Endothelial cell of umbilical vein (primary cell): ENCODE results near the gene QARS1. TPM values are rescaled to one million over a fixed set of nuclear protein-coding genes. Genes with fewer than 3 reads are reported as not detected.

Source experiments
- BruUV-seq: library from RNA; stranded (reverse); fragments of 400-500 nt; replicated peaks from 2 replicates; lab custom pipeline; 2021; lab: Mats Ljungman, UMichigan
- CTCF ChIA-PET: fragments of 300-600, 350-600 bp; sonication (Branson Sonifier 250); formaldehyde crosslinking; loops from one replicate; lab custom pipeline; 2021; ENCODE audit warnings: antibody characterized with exemption, inconsistent platforms; lab: Charles Lee
- POLR2A ChIA-PET: fragments of 300-600, 350-600 bp; sonication (Branson Sonifier 250); formaldehyde crosslinking; loops from one replicate; lab custom pipeline; 2021; ENCODE audit warnings: antibody characterized with exemption, inconsistent platforms; lab: Charles Lee
- DNase-seq: peaks from one replicate; pipeline ENCODE4 v3.0.0-alpha.2; 2011; ENCODE audit warnings: low read depth, low spot score
- FAIRE-seq: peaks from 2 replicates; lab custom pipeline; 2011; peaks lifted over from hg19 to GRCh38; lab: Jason Lieb, UNC
- H2AFZ ChIP-seq: 2 replicates; pipeline ENCODE4 v1.6.0; 2012; ENCODE audit warnings: low read depth, low read length, control low read depth, inconsistent platforms
- H3K27ac ChIP-seq: 2 replicates; pipeline ENCODE4 v1.5.1; 2011; ENCODE audit warnings: low read depth, mild to moderate bottlenecking, control low read depth, low read length, moderate library complexity; ENCODE audit not compliant: insufficient read depth
- H3K27me3 ChIP-seq, 2 experiments: 2 replicates each; pipeline versions ENCODE4 v1.6.0 to v1.6.1; 2011; ENCODE audit warnings: low read length in 2 of 2, mixed read lengths in 1 of 2; ENCODE audit not compliant: control insufficient read depth in 2 of 2, insufficient read depth in 2 of 2
- H3K36me3 ChIP-seq, 2 experiments: 2 replicates in 1 of 2; 3 replicates in 1 of 2; pipeline ENCODE4 v1.5.1; 2011; ENCODE audit warnings: low read length in 2 of 2, mild to moderate bottlenecking in 1 of 2, moderate library complexity in 1 of 2; ENCODE audit not compliant: control insufficient read depth in 2 of 2, insufficient read depth in 2 of 2; ENCODE audit errors: extremely low read depth in 1 of 2
- H3K4me1 ChIP-seq: 3 replicates; pipeline ENCODE4 v1.5.1; 2011; ENCODE audit warnings: mild to moderate bottlenecking, low read length; ENCODE audit not compliant: control insufficient read depth, insufficient read depth; ENCODE audit errors: extremely low read depth
- H3K4me2 ChIP-seq: 2 replicates; pipeline ENCODE4 v1.6.1; 2011; ENCODE audit warnings: low read length, control low read depth, mixed read lengths; ENCODE audit not compliant: insufficient read depth
- H3K4me3 ChIP-seq, 3 experiments: fragments of 200-600 bp in 1 of 3; sonication (generic), shearing (Covaris generic) in 1 of 3; replicated peaks in 1 of 3; 2 replicates each; pipeline ENCODE4 v1.5.1; 2011 to 2016; ENCODE audit warnings: control low read depth in 3 of 3, low read length in 3 of 3, mild to moderate bottlenecking in 2 of 3, inconsistent platforms in 1 of 3, low read depth in 1 of 3, moderate library complexity in 1 of 3; ENCODE audit not compliant: insufficient read depth in 1 of 3
- H3K79me2 ChIP-seq: 2 replicates; pipeline ENCODE4 v1.6.0; 2012; ENCODE audit warnings: low read length, inconsistent platforms; ENCODE audit not compliant: control insufficient read depth, insufficient read depth
- H3K9ac ChIP-seq: replicated peaks from 2 replicates; pipeline ENCODE3; 2011; ENCODE audit warnings: low read length, control low read depth; ENCODE audit not compliant: insufficient read depth; ENCODE audit errors: extremely low read depth
- H3K9me1 ChIP-seq: replicated peaks from 3 replicates; pipeline ENCODE4 v1.6.0; 2011; ENCODE audit warnings: mild to moderate bottlenecking, low read length; ENCODE audit not compliant: control insufficient read depth, insufficient read depth; ENCODE audit errors: extremely low read depth
- H3K9me3 ChIP-seq: replicated peaks from 2 replicates; pipeline ENCODE4 v1.5.1; 2012; ENCODE audit warnings: low read length, inconsistent platforms; ENCODE audit not compliant: control insufficient read depth, insufficient read depth
- H4K20me1 ChIP-seq: replicated peaks from 2 replicates; pipeline ENCODE3; 2011; ENCODE audit warnings: mild to moderate bottlenecking, low read length; ENCODE audit not compliant: control insufficient read depth, insufficient read depth; ENCODE audit errors: extremely low read depth
- FOS ChIP-seq: IDR thresholded peaks from 2 replicates; pipeline ENCODE4 v1.6.1; 2011; ENCODE audit warnings: mild to moderate bottlenecking, low read length, moderate library complexity, borderline replicate concordance; ENCODE audit not compliant: insufficient read depth
- GATA2 ChIP-seq: IDR thresholded peaks from 2 replicates; pipeline ENCODE4 v1.7.0; 2011; ENCODE audit warnings: low read depth, mild to moderate bottlenecking, moderate library complexity, mixed read lengths, low read length; ENCODE audit not compliant: insufficient read length, insufficient read depth
- JUN ChIP-seq: IDR thresholded peaks from 2 replicates; pipeline ENCODE4 v1.6.1; 2011; ENCODE audit warnings: borderline replicate concordance, low read depth; ENCODE audit not compliant: insufficient read length, insufficient read depth
- MYC ChIP-seq: IDR thresholded peaks from one replicate; pipeline ENCODE4 v1.6.1; 2011; ENCODE audit warnings: mild to moderate bottlenecking, low read depth, low read length
- POLR2AphosphoS5 ChIP-seq: IDR thresholded peaks from 2 replicates; pipeline ENCODE4 v1.6.1; 2012; ENCODE audit warnings: low read depth, mild to moderate bottlenecking, control low read depth, low read length, moderate library complexity; ENCODE audit not compliant: insufficient read depth
- dilution Hi-C: fragments of 300-500 bp; cut with MboI; formaldehyde crosslinking; loops from one replicate; pipeline ENCODE4 v1.15.0; 2019; ENCODE audit warnings: low sequenced_read_pairs; ENCODE audit not compliant: extremely low pct_ligation_motif_present
- intact Hi-C: fragments of 100-400 bp; cut with micrococcal nuclease; formaldehyde crosslinking; loops from one replicate; pipeline ENCODE4 v1.10.0; 2022
- polyA plus RNA-seq, 4 experiments: library from polyadenylated mRNA; depleted of rRNA in 3 of 4; stranded (reverse) in 3 of 4; unstranded in 1 of 4; fragments of >200 nt; gene quantifications; 2 replicates each; pipeline versions ENCODE4 v1.2.1 to v1.2.3, GENCODE V29; 2011 to 2012; ENCODE audit warnings: missing spikeins in 1 of 4
- total RNA-seq: library from RNA; stranded (reverse); gene quantifications from 2 replicates; pipeline ENCODE4 v1.2.3, GENCODE V29; 2021
- TF ChIP-seq, protein P1 (sequence below): IDR thresholded peaks from 2 replicates; pipeline ENCODE4 v1.6.1; 2011; ENCODE audit not compliant: insufficient read depth, insufficient read length
- TF ChIP-seq, protein P2 (sequence below), 2 donors: IDR thresholded peaks; 1 replicate in 1 of 2; 2 replicates in 1 of 2; pipeline ENCODE4 v1.5.1; 2011; ENCODE audit warnings: low read length in 2 of 2, mild to moderate bottlenecking in 2 of 2, moderate library complexity in 2 of 2, control low read depth in 1 of 2, inconsistent platforms in 1 of 2, low read depth in 1 of 2; ENCODE audit not compliant: insufficient read depth in 1 of 2; ENCODE audit errors: extremely low read depth in 1 of 2

QARS1 gene
- total and polyA plus RNA-seq, 2 donors (not counting 3 experiments of a cell fraction or from before 2014, with no cell fraction given), result 285 to 477 TPM

- no peaks in the 10 kb centered on the region for H3K9me1 ChIP-seq
- H4K20me1 ChIP-seq, result no peaks in the 10 kb centered on the region
- H3K4me1 ChIP-seq, result no peaks in the 10 kb centered on the region
- H2AFZ ChIP-seq, result no peak overlapping the region
- BruUV-seq, result TSS peak; percentile 16
- ChIA-PET CTCF (interaction anchor here (0.7 to 1.6 kb wide), 2 partner anchors 17 to 22 kb away, joined by 3 to 6 read pairs; partner anchors contain the start of genes LAMB2 and QRICH1), POLR2A (interaction anchor here (1.2 kb wide), 1 partner anchor 17 kb away, joined by 8 read pairs; the partner anchor contains the start of gene QRICH1)
- no peaks in the 10 kb centered on the region for H3K27me3 ChIP-seq
- H3K79me2 ChIP-seq, result no peaks in the 10 kb centered on the region
- intact Hi-C loops (no loop called here), dilution Hi-C loops (no loop called here)
- no peak overlapping the region for H3K4me3 ChIP-seq
- no peaks in the 10 kb centered on the region for H3K9me3 ChIP-seq
- no peak for DNase-seq
- TF ChIP-seq MYC (no peak), GATA2 (no peak), FOS (no peak), JUN (no peak), POLR2AphosphoS5 (no peak)
- TF ChIP-seq, protein P1, sequence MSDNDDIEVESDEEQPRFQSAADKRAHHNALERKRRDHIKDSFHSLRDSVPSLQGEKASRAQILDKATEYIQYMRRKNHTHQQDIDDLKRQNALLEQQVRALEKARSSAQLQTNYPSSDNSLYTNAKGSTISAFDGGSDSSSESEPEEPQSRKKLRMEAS, result no peak
- TF ChIP-seq, protein P2, sequence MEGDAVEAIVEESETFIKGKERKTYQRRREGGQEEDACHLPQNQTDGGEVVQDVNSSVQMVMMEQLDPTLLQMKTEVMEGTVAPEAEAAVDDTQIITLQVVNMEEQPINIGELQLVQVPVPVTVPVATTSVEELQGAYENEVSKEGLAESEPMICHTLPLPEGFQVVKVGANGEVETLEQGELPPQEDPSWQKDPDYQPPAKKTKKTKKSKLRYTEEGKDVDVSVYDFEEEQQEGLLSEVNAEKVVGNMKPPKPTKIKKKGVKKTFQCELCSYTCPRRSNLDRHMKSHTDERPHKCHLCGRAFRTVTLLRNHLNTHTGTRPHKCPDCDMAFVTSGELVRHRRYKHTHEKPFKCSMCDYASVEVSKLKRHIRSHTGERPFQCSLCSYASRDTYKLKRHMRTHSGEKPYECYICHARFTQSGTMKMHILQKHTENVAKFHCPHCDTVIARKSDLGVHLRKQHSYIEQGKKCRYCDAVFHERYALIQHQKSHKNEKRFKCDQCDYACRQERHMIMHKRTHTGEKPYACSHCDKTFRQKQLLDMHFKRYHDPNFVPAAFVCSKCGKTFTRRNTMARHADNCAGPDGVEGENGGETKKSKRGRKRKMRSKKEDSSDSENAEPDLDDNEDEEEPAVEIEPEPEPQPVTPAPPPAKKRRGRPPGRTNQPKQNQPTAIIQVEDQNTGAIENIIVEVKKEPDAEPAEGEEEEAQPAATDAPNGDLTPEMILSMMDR (IDR thresholded peaks at IDR 0.05; ENCODE audit: extremely low read depth in 1 of 2, insufficient read depth in 1 of 2, low read depth in 1 of 2, low read length in 2 of 2), result no peak
- no peak for FAIRE-seq
- H3K36me3 ChIP-seq, result peaks cover 8 to 58% of the 10 kb centered on the region in 2 experiments
- H3K4me2 ChIP-seq, result no peak overlapping the region
- no peak overlapping the region for H3K27ac ChIP-seq
- no peak overlapping the region for H3K9ac ChIP-seq
These were observed 6.2 kb upstream of the QARS1 start for GRCh38 chr3:49110780-49111179.
